ENCODE results near the gene AGPAT3.

The AGPAT3 gene

GRCh38 chr21:43921979-43922945 lies 57.2 kb downstream of the AGPAT3 start:
- peak; percentile 21 to 47 for DNase-seq (ENCODE audit: low read depth in 2 of 2)

- no peak for DNase-seq (ENCODE audit: low read depth in 2 of 2)
Measured at GRCh38 chr21:43922949-43923348, 57.9 kb downstream of the AGPAT3 start.

DNA sequence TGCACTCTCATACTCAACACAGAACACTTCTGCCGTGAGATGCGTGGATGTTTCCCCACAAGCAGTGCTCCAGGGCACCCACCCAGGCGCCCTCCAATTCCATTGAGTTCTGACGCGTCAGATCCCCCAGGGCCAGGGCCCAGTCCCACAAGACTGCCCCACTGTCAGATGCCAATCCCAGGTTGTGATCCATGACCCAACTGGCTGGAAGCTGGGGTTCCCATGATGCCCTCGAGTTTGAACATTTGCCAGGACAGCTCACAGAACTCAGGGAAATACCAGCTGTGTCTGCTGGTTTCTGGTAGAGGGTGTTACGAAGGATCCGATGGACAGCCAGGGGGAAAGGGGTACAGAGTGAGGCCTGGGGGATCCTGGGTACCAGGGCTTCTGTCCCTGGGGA lies 58.4 kb downstream of the AGPAT3 start:
- no peak for DNase-seq (ENCODE audit: low read depth in 2 of 2)

DNA sequence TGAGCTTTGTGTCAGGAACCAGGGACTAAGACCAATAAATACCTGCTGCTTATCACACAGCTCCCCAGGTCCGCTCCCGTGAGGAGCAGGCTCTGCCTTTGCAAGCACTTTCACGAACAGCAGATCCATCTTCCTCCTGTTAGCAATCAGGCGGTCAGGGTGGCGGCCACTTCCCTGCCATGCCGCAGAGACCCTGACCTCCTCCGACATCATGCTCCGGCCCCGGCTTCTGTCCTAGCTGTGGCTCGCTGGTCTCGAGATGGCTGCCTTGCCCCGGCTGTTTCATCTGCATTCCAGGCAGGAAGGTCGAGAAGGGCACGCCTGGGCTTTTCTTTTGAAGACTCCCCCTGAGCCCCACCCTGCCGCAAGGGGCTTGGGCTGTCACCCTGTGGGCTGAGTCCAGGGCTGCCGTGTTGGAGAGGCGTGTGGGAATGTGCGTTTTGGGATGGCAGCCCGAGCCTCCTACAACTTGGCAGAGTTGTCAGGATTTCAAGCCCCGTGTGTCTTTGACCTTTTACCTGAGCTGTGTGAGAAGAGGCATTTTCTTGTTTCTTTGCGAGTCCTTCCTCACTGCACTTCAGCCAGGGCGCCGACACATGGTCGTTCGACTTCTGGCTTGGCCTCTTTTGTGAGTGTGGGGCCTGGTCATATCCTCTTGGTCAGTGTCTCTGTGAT lies 59.5 kb downstream of the AGPAT3 start:
- DNase-seq (ENCODE audit: low read depth in 2 of 2), result no peak

DNA sequence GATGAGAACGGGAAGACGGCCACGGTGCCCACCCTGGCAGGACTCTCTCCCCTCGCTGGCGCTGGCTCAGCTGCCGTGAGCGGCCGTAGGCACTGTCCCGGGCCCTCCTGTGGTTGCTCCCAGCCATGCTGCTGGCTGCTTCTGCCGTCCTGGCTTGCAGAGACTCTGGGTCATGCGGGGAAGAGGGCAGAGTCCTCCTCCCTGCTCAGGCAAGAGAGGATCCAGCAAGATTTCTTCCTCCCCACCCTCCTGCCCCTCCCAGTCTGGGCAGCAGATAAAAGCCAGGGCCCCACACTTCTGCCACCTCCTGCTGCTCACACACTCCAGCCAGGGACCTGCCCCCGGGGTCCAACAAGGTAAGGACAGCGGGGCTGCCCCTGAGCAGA lies 60.1 kb downstream of the AGPAT3 start:
- DNase-seq (ENCODE audit: low read depth in 2 of 2), result no peak

GRCh38 chr21:43925609-43926008 lies 60.6 kb downstream of the AGPAT3 start:
- no peak for DNase-seq (ENCODE audit: low read depth in 2 of 2)

- no peak for DNase-seq (ENCODE audit: low read depth in 2 of 2)
Measured at GRCh38 chr21:43926196-43926595, 61.2 kb downstream of the AGPAT3 start.

DNA sequence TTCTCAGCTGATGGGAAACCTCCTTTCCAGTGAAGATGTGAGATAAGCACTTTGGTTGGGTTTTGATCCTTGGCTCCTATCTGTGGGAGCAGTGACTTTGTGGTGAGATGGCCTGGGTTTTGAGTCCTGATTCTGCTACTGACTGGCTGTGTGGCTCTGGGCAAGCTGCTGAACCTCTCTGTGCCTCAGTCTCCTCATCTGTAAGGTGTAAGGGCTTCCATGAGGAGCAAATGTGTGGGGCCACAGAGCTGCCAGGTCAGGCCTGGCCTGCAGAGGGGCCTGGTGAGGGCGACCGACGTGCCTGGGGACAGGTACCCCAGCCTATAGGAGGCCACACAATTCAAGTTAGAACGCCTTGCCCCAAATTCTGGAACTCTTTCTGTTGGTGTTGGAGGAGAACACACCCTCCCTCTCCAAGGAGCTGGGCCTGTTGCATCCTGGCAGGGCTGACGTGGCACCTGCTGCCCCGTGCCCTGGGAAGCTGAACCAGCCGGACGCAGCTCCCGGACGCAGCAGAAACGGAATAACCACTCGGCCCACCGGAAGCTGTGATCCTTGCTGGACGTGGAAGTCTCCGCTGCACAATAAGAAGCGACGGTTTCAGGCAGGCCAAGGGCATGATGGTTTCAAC lies 62.7 kb downstream of the AGPAT3 start:
- DNase-seq (ENCODE audit: low read depth in 2 of 2), result no peak

DNA sequence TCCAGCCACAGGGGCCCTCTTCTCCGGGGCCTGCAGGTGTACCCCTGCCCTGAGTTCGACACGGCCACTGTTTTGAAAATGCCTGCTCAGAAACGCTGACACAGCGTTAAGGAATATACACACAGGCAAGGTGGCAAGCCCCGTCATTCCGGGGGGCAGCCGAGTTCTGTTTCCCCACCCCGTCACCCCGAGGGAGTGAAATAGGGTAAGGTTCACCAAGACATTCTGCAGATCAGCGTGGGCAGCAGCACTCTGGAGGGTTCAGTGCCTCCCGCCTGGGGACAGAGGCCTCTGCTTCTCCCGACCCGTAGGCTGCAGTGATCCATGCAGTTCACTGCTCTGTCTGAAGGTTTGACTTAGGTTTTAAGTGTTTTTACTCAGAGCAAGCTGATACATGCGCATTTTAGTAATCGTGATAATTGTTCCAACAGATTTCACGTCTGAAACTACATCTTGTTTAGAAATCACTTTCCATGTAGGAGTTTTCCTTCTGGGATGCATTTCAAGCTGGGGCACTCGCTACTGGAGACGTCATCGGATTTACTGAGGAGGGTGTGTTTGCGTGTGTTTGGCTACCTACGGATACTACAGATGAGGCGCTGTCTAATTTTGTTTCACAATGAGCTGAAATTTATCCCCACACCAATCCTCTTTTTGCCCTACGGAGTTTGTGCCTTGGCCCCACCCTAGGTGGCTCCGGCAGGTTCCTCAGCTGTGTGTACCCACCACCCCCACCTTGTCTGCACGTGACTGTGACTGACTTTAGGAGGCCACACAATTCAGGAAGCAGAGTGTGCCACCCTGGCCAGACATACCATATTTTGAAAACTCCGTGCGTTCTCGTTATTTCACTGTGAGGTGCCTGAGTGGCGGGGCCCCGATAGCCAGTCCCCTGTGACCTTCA lies 63.5 kb downstream of the AGPAT3 start:
- no peak for DNase-seq (ENCODE audit: low read depth in 2 of 2)

- no peak for DNase-seq (ENCODE audit: low read depth in 2 of 2)
Measured at GRCh38 chr21:43929217-43929971, 64.4 kb downstream of the AGPAT3 start.

GRCh38 chr21:43930074-43930847 lies 65.2 kb downstream of the AGPAT3 start:
- DNase-seq (ENCODE audit: low read depth in 2 of 2), result no peak

DNA sequence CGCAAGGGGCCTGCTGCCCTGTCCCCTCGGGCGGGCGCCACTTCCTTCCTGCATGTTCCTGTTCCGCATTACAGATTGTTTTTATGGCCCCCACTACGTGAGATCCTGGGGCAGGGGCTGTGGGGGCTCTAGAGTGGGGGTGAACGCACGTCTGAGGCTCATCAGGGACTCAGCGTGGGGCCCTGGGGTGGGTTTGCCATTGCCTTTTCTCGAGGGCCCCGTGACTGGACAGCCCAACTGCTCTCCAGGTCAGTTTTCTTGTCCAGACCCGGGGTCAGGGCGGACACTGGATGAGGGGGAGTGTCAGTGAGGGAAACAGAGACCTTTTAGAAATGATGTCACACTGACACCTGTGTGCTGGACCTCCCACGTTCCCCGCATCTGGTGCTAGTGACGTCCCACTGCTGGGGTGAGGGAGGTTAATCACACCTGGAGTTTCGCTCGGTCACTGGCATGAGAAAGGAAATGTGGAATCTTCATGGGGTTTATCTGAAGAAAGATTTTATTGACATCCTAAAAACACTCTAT lies 65.9 kb downstream of the AGPAT3 start:
- DNase-seq (ENCODE audit: low read depth in 2 of 2), result no peak

DNA sequence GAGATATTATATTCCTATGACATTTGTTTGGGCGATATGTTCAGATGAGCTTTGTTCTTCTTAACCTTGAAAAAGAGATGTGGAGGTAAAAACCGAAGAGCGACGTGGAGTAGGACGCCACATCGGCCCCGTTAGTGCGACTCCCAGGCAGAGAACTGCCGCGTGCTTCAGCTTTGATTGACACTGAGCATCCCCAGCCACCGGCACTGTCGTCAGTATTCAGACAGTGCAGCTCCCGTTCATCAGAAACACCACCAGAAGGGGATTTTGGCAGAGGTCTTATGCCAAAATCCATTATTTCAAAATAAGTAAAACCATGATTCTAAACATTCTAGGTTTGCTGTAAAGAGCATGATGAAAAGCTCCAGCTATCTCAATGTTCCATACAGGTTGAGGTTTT lies 66.5 kb downstream of the AGPAT3 start:
- no peak for DNase-seq (ENCODE audit: low read depth in 2 of 2)

DNA sequence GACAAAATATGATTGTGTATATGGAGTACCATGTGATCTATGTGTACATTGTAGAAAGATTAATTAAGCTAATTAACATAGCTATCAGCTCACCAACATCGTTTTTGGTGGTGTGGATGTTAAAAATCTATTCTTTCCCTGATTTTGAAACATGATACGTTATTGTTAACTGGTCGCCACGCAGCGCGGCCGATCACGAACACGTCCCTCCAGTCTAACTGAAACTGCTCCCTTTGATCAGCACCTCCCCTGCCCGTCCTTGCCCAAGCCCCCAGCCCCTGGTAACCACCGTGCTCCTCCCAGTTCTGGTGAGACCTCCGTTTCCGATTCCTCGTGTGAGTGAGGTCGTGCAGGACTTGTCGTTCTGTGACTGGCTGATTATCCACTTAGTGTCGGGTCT lies 67.0 kb downstream of the AGPAT3 start:
- no peak for DNase-seq (ENCODE audit: low read depth in 2 of 2)

- DNase-seq (ENCODE audit: low read depth in 2 of 2), result no peak
Measured at GRCh38 chr21:43933199-43933598, 68.2 kb downstream of the AGPAT3 start.

DNA sequence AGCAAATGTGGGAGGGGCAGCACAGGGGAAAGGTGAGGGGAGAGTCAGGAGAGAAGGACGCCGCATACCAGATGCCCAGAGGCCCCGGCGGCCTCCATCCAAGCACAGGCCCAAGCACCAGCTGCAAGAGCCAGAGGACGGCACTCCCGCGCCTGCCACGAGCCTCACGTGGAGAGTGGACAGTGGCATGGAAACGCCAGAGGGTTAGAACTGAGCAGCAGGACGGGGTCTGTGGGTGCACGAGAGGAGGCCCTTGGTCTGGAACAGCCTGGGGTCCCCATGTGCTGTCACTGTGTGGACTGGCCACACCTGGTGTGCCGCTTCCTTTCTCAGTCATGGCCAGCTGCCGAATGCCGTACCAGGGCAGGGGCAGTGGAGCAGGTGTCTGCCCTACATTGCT lies 68.7 kb downstream of the AGPAT3 start:
- DNase-seq (ENCODE audit: low read depth in 2 of 2), result no peak

GRCh38 chr21:43934116-43934515 lies 69.1 kb downstream of the AGPAT3 start:
- DNase-seq (ENCODE audit: low read depth in 2 of 2), result no peak

DNA sequence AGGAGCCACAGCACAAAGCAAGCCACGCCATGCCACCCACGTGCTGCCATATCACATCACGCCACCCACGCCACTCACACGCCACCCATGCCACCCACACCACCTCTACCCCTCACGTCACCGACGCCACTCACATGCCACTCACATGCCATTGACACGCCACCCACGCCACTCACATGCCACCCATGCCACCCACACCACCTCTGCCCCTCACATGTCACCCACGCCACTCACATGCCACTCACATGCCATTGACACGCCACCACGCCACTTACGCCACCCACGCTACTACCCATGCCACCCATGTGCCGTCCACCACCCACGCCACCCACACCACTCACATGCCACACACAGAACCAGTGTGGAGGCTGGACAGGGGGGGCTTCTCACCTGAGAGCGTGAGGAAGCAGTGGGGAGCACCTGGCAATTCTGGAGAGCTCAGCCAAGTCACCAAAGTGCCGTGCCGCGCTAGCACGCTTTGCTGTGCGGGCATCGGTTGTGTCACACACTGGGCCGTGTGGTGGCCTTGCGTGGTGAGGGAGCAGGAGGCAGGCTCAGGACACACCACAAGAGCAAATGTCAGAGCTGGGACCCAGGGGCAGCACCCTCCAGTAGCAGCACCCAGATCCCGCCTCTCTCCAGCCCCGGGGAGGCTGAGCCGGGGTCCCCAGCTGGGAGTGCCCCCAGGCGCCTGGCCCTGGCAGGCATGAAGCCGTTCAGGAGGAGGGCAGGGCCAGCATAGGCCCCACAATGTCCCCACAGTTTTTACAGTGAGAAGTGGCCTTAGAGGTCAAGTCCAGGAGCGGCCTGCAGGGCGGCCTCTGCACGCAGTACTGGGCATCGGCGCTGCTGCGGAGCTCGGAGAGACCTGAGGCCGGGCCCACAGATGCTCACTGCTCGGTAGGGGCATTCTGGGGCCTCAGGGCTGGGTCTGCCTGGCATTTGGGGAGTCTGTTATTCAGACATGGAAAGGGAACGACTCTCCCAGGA lies 70.0 kb downstream of the AGPAT3 start:
- DNase-seq (ENCODE audit: low read depth in 2 of 2), result no peak

DNA sequence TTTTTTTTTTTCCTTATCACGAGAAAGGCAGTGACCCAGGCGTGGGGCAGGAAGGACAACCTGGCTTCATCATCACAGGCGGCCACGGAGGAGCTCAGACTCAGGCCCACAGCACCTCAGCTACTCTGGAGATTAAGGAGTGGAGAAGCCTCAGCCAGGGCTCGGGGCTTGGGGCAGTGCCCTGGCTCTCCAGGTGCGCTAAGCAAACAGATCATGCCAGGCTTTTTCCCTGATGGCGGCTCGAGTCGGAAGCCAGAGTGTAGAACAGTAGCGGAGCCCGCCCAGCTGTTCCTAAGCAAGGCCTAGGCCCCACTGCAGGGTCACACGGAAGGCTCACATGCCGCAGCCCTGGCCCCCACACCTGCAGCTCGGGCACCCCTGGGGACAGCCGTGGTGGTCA lies 70.7 kb downstream of the AGPAT3 start:
- no peak for DNase-seq (ENCODE audit: low read depth in 2 of 2)
